IMR-90 (cell line): ENCODE data around the gene F10. TPM values are rescaled to one million over a fixed set of nuclear protein-coding genes. Genes with fewer than 3 reads are reported as not detected.

Source experiments
- ATAC-seq: fragments of 200-7000 bp; cut with Tn5 transposase; 2 replicates; pipeline ENCODE4 v1.9.1; 2020; ENCODE audit warnings: low read depth, mild to moderate bottlenecking, moderate library complexity
- BruUV-seq: library from RNA; stranded (reverse); fragments of 400-500 nt; replicated peaks from 2 replicates; lab custom pipeline; 2021; lab: Mats Ljungman, UMichigan
- CTCF ChIA-PET: fragments of 300-600 bp; formaldehyde crosslinking; extraction: SDS; loops from one replicate; lab custom pipeline; 2021; ENCODE audit warnings: antibody characterized with exemption; lab: Yijun Ruan, JAX
- POLR2A ChIA-PET: fragments of 300-600 bp; sonication (Branson Sonifier 250); formaldehyde crosslinking; loops from one replicate; lab custom pipeline; 2022; ENCODE audit warnings: antibody characterized with exemption; ENCODE audit not compliant: unreplicated experiment; lab: Charles Lee
- DNase-seq: peaks from one replicate; pipeline ENCODE4 v3.0.0; 2013
- H2AFZ ChIP-seq: replicated peaks from 2 replicates; pipeline ENCODE3; 2013; ENCODE audit warnings: low read length, mild to moderate bottlenecking; ENCODE audit not compliant: poor library complexity
- H2AK5ac ChIP-seq: 2 replicates; pipeline ENCODE4 v1.6.1; 2013; ENCODE audit warnings: low read depth, low read length, inconsistent platforms
- H2AK9ac ChIP-seq: replicated peaks from 2 replicates; pipeline ENCODE3; 2013; ENCODE audit warnings: mild to moderate bottlenecking, low read depth, low read length, moderate library complexity; ENCODE audit not compliant: poor library complexity
- H2BK120ac ChIP-seq: 2 replicates; pipeline ENCODE4 v1.6.1; 2013; ENCODE audit warnings: low read depth, low read length, inconsistent platforms
- H2BK15ac ChIP-seq: 3 replicates; pipeline ENCODE4 v1.6.1; 2013; ENCODE audit warnings: low read depth, low read length, inconsistent platforms
- H2BK20ac ChIP-seq: 2 replicates; pipeline ENCODE4 v1.6.1; 2013; ENCODE audit warnings: low read depth, mild to moderate bottlenecking, inconsistent platforms, low read length, moderate library complexity
- H2BK5ac ChIP-seq: 2 replicates; pipeline ENCODE4 v1.6.1; 2013; ENCODE audit warnings: mild to moderate bottlenecking, low read depth, low read length, inconsistent platforms; ENCODE audit not compliant: poor library complexity, severe bottlenecking
- H3K14ac ChIP-seq: replicated peaks from 2 replicates; pipeline ENCODE4 v1.6.1; 2013; ENCODE audit warnings: low read depth, low read length, inconsistent platforms
- H3K18ac ChIP-seq: 2 replicates; pipeline ENCODE4 v1.6.1; 2013; ENCODE audit warnings: low read depth, low read length, control low read depth
- H3K23ac ChIP-seq: 2 replicates; pipeline ENCODE4 v1.6.1; 2013; ENCODE audit warnings: low read depth, low read length, inconsistent platforms
- H3K27ac ChIP-seq: 2 replicates; pipeline ENCODE4 v1.5.1; 2013; ENCODE audit warnings: mild to moderate bottlenecking, control low read depth, low read length; ENCODE audit not compliant: insufficient read depth
- H3K27me3 ChIP-seq: 2 replicates; pipeline ENCODE4 v1.6.1; 2013; ENCODE audit warnings: low read length; ENCODE audit not compliant: control insufficient read depth, insufficient read depth
- H3K36me3 ChIP-seq: 2 replicates; pipeline ENCODE4 v1.6.1; 2013; ENCODE audit warnings: low read length, mixed read lengths; ENCODE audit not compliant: control insufficient read depth, insufficient read depth
- H3K4ac ChIP-seq: 2 replicates; pipeline ENCODE4 v1.6.1; 2013; ENCODE audit warnings: low read depth, low read length, inconsistent platforms
- H3K4me1 ChIP-seq: 2 replicates; pipeline ENCODE4 v1.6.1; 2013; ENCODE audit warnings: low read length, mixed read lengths; ENCODE audit not compliant: control insufficient read depth, insufficient read depth
- H3K4me2 ChIP-seq: 2 replicates; pipeline ENCODE4 v1.6.1; 2013; ENCODE audit warnings: low read depth, mild to moderate bottlenecking, control low read depth, low read length, moderate library complexity
- H3K4me3 ChIP-seq: 2 replicates; pipeline ENCODE4 v1.5.1; 2013; ENCODE audit warnings: low read depth, mild to moderate bottlenecking, control low read depth, low read length, moderate library complexity; ENCODE audit not compliant: insufficient read depth
- H3K56ac ChIP-seq: 2 replicates; pipeline ENCODE4 v1.6.1; 2013; ENCODE audit warnings: low read length, inconsistent platforms; ENCODE audit not compliant: insufficient read depth; ENCODE audit errors: extremely low read depth
- H3K79me1 ChIP-seq, 2 experiments: 2 replicates each; pipeline ENCODE4 v1.6.1; 2013; ENCODE audit warnings: low read length in 2 of 2, inconsistent platforms in 1 of 2, low read depth in 1 of 2
- H3K9ac ChIP-seq: 2 replicates; pipeline ENCODE4 v1.6.1; 2013; ENCODE audit warnings: low read depth, low read length, control low read depth
- H3K9me1 ChIP-seq: 2 replicates; pipeline ENCODE4 v1.6.1; 2013; ENCODE audit warnings: low read length, inconsistent platforms; ENCODE audit not compliant: insufficient read depth
- H3K9me3 ChIP-seq: 2 replicates; pipeline ENCODE4 v1.6.1; 2013; ENCODE audit warnings: low read length; ENCODE audit not compliant: control insufficient read depth, insufficient read depth
- H4K20me1 ChIP-seq: 2 replicates; pipeline ENCODE4 v1.6.1; 2013; ENCODE audit warnings: low read length, inconsistent platforms; ENCODE audit not compliant: insufficient read depth
- H4K5ac ChIP-seq: 2 replicates; pipeline ENCODE4 v1.6.1; 2013; ENCODE audit warnings: mild to moderate bottlenecking, low read depth, low read length, control low read depth
- H4K8ac ChIP-seq, 2 experiments: 2 replicates each; pipeline ENCODE4 v1.6.1; 2013; ENCODE audit warnings: low read depth in 2 of 2, low read length in 2 of 2, control low read depth in 1 of 2, inconsistent platforms in 1 of 2
- H4K91ac ChIP-seq: 2 replicates; pipeline ENCODE4 v1.6.1; 2013; ENCODE audit warnings: low read depth, low read length, inconsistent platforms; ENCODE audit not compliant: insufficient read depth
- BHLHE40 ChIP-seq: fragments of 150-350 bp; IDR thresholded peaks from 2 replicates; pipeline ENCODE4 v1.6.1; 2016; ENCODE audit warnings: mild to moderate bottlenecking, low read depth, low read length
- CEBPB ChIP-seq: IDR thresholded peaks from 2 replicates; pipeline ENCODE4 v1.6.1; 2012; ENCODE audit warnings: low read depth, low read length, improper control_type of control experiment
- CHD1 ChIP-seq: IDR thresholded peaks from 2 replicates; pipeline ENCODE4 v1.6.1; 2012; ENCODE audit warnings: low read depth, low read length, improper control_type of control experiment
- CTCF ChIP-seq: conservative IDR thresholded peaks from 2 replicates; pipeline ENCODE4 v1.5.1; 2012; ENCODE audit warnings: mild to moderate bottlenecking, low read depth, low read length, improper control_type of control experiment
- FOS ChIP-seq: fragments of 150-350 bp; IDR thresholded peaks from 2 replicates; pipeline ENCODE4 v1.6.1; 2016; ENCODE audit warnings: low read depth, low read length
- MAFK ChIP-seq: IDR thresholded peaks from 2 replicates; pipeline ENCODE4 v1.6.1; 2012; ENCODE audit warnings: low read depth, low read length, improper control_type of control experiment
- MXI1 ChIP-seq: IDR thresholded peaks from 2 replicates; pipeline ENCODE4 v1.6.1; 2012; ENCODE audit warnings: low read depth, mild to moderate bottlenecking, low read length, moderate library complexity, borderline replicate concordance
- NFE2L2 ChIP-seq: fragments of 150-350 bp; IDR thresholded peaks from 2 replicates; pipeline ENCODE4 v1.6.1; 2016; ENCODE audit warnings: low read depth, mild to moderate bottlenecking, low read length
- POLR2A ChIP-seq: IDR thresholded peaks from 2 replicates; pipeline ENCODE4 v1.6.1; 2012; ENCODE audit warnings: mild to moderate bottlenecking, low read depth, low read length
- RAD21 ChIP-seq: IDR thresholded peaks from 2 replicates; pipeline ENCODE4 v1.6.1; 2012; ENCODE audit warnings: low read length, improper control_type of control experiment
- RCOR1 ChIP-seq: IDR thresholded peaks from 2 replicates; pipeline ENCODE4 v1.6.1; 2012; ENCODE audit warnings: mild to moderate bottlenecking, low read length, improper control_type of control experiment; ENCODE audit not compliant: insufficient replicate concordance
- RFX5 ChIP-seq: IDR thresholded peaks from 2 replicates; pipeline ENCODE4 v1.8.0; 2012; ENCODE audit warnings: low read depth, mild to moderate bottlenecking, low read length, moderate library complexity
- SMC3 ChIP-seq: fragments of 150-350 bp; IDR thresholded peaks from 2 replicates; pipeline ENCODE4 v1.6.1; 2016; ENCODE audit warnings: low read depth, mild to moderate bottlenecking, antibody characterized with exemption, low read length, moderate library complexity
- USF2 ChIP-seq: fragments of 150-350 bp; IDR thresholded peaks from 2 replicates; pipeline ENCODE4 v1.6.1; 2017; ENCODE audit warnings: mild to moderate bottlenecking, antibody characterized with exemption, low read length, low read depth
- WGBS, 2 experiments: methylation state at CpG; one replicate each; pipeline versions ENCODE4 v1.1.5 to v1.1.7; 2013; ENCODE audit warnings: missing lambda C conversion rate in 2 of 2; ENCODE audit not compliant: insufficient read length in 1 of 2; ENCODE audit errors: extremely low coverage in 2 of 2; 5-methylcytosine and 5-hydroxymethylcytosine counted together
- dilution Hi-C: fragments of 300-500 bp; cut with HindIII; formaldehyde crosslinking; loops from one replicate; pipeline ENCODE4 v1.14.3; 2018; ENCODE audit warnings: low sequenced_read_pairs; ENCODE audit not compliant: unreplicated experiment
- in situ Hi-C: fragments of 300-500 bp; cut with MboI; formaldehyde crosslinking; loops from 3 replicates; pipeline ENCODE4 v1.14.3; 2019; ENCODE audit warnings: low sequenced_read_pairs, inconsistent platforms, mixed read lengths
- intact Hi-C: fragments of 100-400 bp; cut with micrococcal nuclease; formaldehyde crosslinking; loops from 2 replicates; pipeline ENCODE4 v1.10.0; 2022
- polyA plus RNA-seq, 3 experiments: library from polyadenylated mRNA; depleted of rRNA; stranded (reverse); fragments of >200 nt; gene quantifications; 2 replicates each; pipeline ENCODE4 v1.2.3, GENCODE V29; 2012; ENCODE audit warnings: low replicate concordance in 1 of 3
- total RNA-seq: library from RNA; depleted of rRNA; stranded (reverse); fragments of >200 nt; gene quantifications from 2 replicates; pipeline ENCODE4 v1.2.3, GENCODE V29; 2012

Gene F10
- total and polyA plus RNA-seq, 2 of the 4 experiments (the other 2 are of a cell fraction) = 9.1 to 19.5 TPM

GRCh38 chr13:113152691-113152983 lies 30.0 kb downstream of the F10 start:
- H2AFZ ChIP-seq = peak overlapping the region; percentile 93
- H3K4me2 ChIP-seq = no peak overlapping the region
- peak overlapping the region; percentile 77; the same call in 1 of the 2 replicates for H3K4ac ChIP-seq
- in situ Hi-C loops = no loop called here
- intact Hi-C loops = loop anchor here (2.0 kb wide), 1 partner anchor 58 kb away; no protein-coding TSS in a partner anchor
- H4K91ac ChIP-seq = peak overlapping the region; percentile 82
- no peak overlapping the region for H3K56ac ChIP-seq
- ChIA-PET POLR2A (no interaction called here), CTCF (no interaction called here)
- WGBS, 2 experiments = 69% methylated on average over 2 of the region's 2 CpGs; no CpG with 5 or more reads in 1 of the 2 experiments
- peaks cover 5% of the 10 kb centered on the region; the same call in 1 of the 2 replicates for H3K9me1 ChIP-seq
- no peaks in the 10 kb centered on the region for H3K9me3 ChIP-seq
- ATAC-seq (no peak), DNase-seq (no peak)
- no peaks in the 10 kb centered on the region for H3K36me3 ChIP-seq
- no peak overlapping the region for H3K27ac ChIP-seq
- no peaks in the 10 kb centered on the region for H3K27me3 ChIP-seq
- no peak overlapping the region for H2BK5ac ChIP-seq
- H4K5ac ChIP-seq = peak overlapping the region; percentile 56; the same call in 1 of the 2 replicates
- H3K18ac ChIP-seq = no peak overlapping the region
- H3K23ac ChIP-seq = peak overlapping the region; percentile 45; the same call in 1 of the 2 replicates
- peak overlapping the region; percentile 86; the same call in 1 of the 3 replicates for H2BK15ac ChIP-seq
- peaks cover 11% of the 10 kb centered on the region for H3K4me1 ChIP-seq
- H3K4me3 ChIP-seq = no peak overlapping the region
- peak overlapping the region; percentile 94 to 98; a peak in 3 of 4 replicates for H4K8ac ChIP-seq
- no peak overlapping the region for H3K9ac ChIP-seq
- no peaks in the 10 kb centered on the region for H3K79me1 ChIP-seq
- peak overlapping the region; percentile 96 for H2AK9ac ChIP-seq
- peak overlapping the region; percentile 93 for H2AK5ac ChIP-seq
- BruUV-seq = no TSS peak
- H4K20me1 ChIP-seq = no peaks in the 10 kb centered on the region
- TF ChIP-seq POLR2A (no peak), CEBPB (no peak), FOS (no peak), BHLHE40 (no peak), RFX5 (no peak), CTCF (no peak), RCOR1 (no peak), MAFK (no peak), NFE2L2 (no peak), SMC3 (no peak), MXI1 (no peak), CHD1 (no peak), USF2 (no peak), RAD21 (no peak)
- peak overlapping the region; percentile 55; the same call in 1 of the 2 replicates for H2BK20ac ChIP-seq
- H2BK120ac ChIP-seq = peak overlapping the region; percentile 56; the same call in 1 of the 2 replicates
- dilution Hi-C loops = no loop called here
- peak overlapping the region; percentile 37 for H3K14ac ChIP-seq
